Thyroid gland (tissue), 4 donors: Measurements from ENCODE around the gene FPGT.

Experiments used
- POLR2A ChIP-seq, 2 donors: fragments of 450-650 bp; IDR thresholded peaks; one replicate each; pipeline ENCODE4 v1.6.1; 2017; ENCODE audit warnings: antibody characterized with exemption in 2 of 2, mild to moderate bottlenecking in 2 of 2, moderate library complexity in 1 of 2
- TF ChIP-seq, protein P1 (sequence below), 6 experiments: fragments of 200-600 bp in 3 of 6; fragments of 450-650 bp in 3 of 6; sonication (generic) in 3 of 6; IDR thresholded peaks; one replicate each; pipeline ENCODE4 v1.5.1; 2016 to 2019; ENCODE audit warnings: antibody characterized with exemption in 6 of 6, mild to moderate bottlenecking in 2 of 6, inconsistent platforms in 1 of 6, moderate library complexity in 1 of 6

DNA sequence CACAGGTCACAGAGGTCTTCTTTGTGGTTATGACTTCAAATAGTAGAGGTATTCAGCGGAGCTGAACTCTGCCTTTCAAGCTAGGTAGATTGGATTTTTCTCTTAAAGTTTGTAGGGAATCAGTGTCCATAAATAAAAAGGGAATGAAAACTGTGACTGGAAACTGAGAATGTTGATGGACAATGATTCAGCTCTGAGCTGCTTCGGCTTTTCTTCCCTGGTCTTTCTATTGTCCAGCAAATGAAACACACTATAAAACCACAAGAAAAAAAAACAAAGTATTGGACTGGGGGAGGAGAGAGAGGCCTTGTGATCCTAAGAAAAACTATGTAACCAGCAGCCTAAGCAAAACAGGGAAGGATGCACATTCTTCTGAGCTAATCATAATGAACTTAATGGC, 48.3 kb downstream of the FPGT start:
- TF ChIP-seq, protein P1, sequence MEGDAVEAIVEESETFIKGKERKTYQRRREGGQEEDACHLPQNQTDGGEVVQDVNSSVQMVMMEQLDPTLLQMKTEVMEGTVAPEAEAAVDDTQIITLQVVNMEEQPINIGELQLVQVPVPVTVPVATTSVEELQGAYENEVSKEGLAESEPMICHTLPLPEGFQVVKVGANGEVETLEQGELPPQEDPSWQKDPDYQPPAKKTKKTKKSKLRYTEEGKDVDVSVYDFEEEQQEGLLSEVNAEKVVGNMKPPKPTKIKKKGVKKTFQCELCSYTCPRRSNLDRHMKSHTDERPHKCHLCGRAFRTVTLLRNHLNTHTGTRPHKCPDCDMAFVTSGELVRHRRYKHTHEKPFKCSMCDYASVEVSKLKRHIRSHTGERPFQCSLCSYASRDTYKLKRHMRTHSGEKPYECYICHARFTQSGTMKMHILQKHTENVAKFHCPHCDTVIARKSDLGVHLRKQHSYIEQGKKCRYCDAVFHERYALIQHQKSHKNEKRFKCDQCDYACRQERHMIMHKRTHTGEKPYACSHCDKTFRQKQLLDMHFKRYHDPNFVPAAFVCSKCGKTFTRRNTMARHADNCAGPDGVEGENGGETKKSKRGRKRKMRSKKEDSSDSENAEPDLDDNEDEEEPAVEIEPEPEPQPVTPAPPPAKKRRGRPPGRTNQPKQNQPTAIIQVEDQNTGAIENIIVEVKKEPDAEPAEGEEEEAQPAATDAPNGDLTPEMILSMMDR (IDR thresholded peaks at IDR 0.05): no peak
- TF ChIP-seq POLR2A (IDR thresholded peaks at IDR 0.05): no peak
